ENCODE measurements around the gene UBE2G1. TPM values are rescaled to one million over a fixed set of nuclear protein-coding genes. Genes with fewer than 3 reads are reported as not detected.

UBE2G1 gene
- polyA plus RNA-seq, 2 of the 4 experiments (the other 2 are of a cell fraction) = 86.2 to 117 TPM

GRCh38 chr17:4365103-4365627 lies 1.3 kb downstream of the UBE2G1 start:
- Histone ChIP-seq H3K27ac (peak overlapping the region; percentile 95 to 96), H3K4me2 (peak overlapping the region; percentile 72), H3K9me3 (no peaks in the 10 kb centered on the region), H3K4me3 (peak overlapping the region; percentile 98), H3K4me1 (peaks cover 16% of the 10 kb centered on the region)
- peak; percentile 70 for FAIRE-seq
- DNase-seq (ENCODE audit: low read depth in 1 of 2, low spot score in 1 of 2) = peak; percentile 97 to 98
- ChIA-PET CTCF (interaction anchor here (1.0 to 2.7 kb wide), 7 partner anchors 27 to 165 kb away, joined by 3 to 20 read pairs (median 3); no protein-coding TSS in a partner anchor), POLR2A (interaction anchor here (1.0 to 1.6 kb wide), 2 partner anchors 37 to 102 kb away, joined by 3 read pairs; no protein-coding TSS in a partner anchor)
- 0% methylated on average over 14 of the region's 38 CpGs for WGBS (ENCODE audit: missing lambda C conversion rate)
- ATAC-seq = peak; percentile 63 to 74
- TF ChIP-seq RAD21 (conservative IDR thresholded peaks at IDR 0.05 in 1 of 2, IDR thresholded peaks at IDR 0.05 in 1 of 2) (0 out of 5 replicates have a peak, but pooled peaks of 1 of the 2 experiments have one; percentile 15), ZNF302 (CRISPR knock-in tag; IDR thresholded peaks at IDR 0.05) (no peak), FOSB (CRISPR knock-in tag; IDR thresholded peaks at IDR 0.05) (no peak), SREBF2 (IDR thresholded peaks at IDR 0.05) (no peak), KDM1A (IDR thresholded peaks at IDR 0.05; ENCODE audit: low read depth) (no peak; the same call in 1 of the 2 replicates), CBX8 (IDR thresholded peaks at IDR 0.05) (no peak), POLR2AphosphoS2 (conservative IDR thresholded peaks at IDR 0.05; ENCODE audit: low read length) (no peak), E2F6 (IDR thresholded peaks at IDR 0.05; ENCODE audit: borderline replicate concordance, low read depth) (peak; percentile 86), HMGXB4 (CRISPR knock-in tag; IDR thresholded peaks at IDR 0.05; ENCODE audit: borderline replicate concordance) (no peak), TP53 (CRISPR knock-in tag; IDR thresholded peaks at IDR 0.05) (no peak), EHF (CRISPR knock-in tag; IDR thresholded peaks at IDR 0.05) (no peak), BHLHE40 (IDR thresholded peaks at IDR 0.05; ENCODE audit: low read depth, low read length) (peak; percentile 57; the same call in 1 of the 2 replicates), RCOR1 (IDR thresholded peaks at IDR 0.05; ENCODE audit: low read depth, low read length) (no peak), HES2 (IDR thresholded peaks at IDR 0.05) (no peak), CEBPB (IDR thresholded peaks at IDR 0.05) (0 out of 4 replicates have a peak, but pooled peaks of 1 of the 2 experiments have one; percentile 16), ZSCAN20 (CRISPR knock-in tag; IDR thresholded peaks at IDR 0.05) (no peak), RARB (CRISPR knock-in tag; IDR thresholded peaks at IDR 0.05) (no peak), NFE2L2 (conservative IDR thresholded peaks at IDR 0.05; ENCODE audit: low read length) (no peak), TFCP2L1 (CRISPR knock-in tag; IDR thresholded peaks at IDR 0.05) (no peak), HDAC2 (IDR thresholded peaks at IDR 0.05) (no peak), EHMT2 (IDR thresholded peaks at IDR 0.05; ENCODE audit: low read depth) (no peak), HOXB5 (CRISPR knock-in tag; IDR thresholded peaks at IDR 0.05) (no peak), FOSL2 (IDR thresholded peaks at IDR 0.05) (no peak), FOSL2 (CRISPR knock-in tag; IDR thresholded peaks at IDR 0.05) (0 out of 2 replicates have a peak, but pooled peaks have one; percentile 2), ELK1 (IDR thresholded peaks at IDR 0.05; ENCODE audit: low read depth, low read length) (no peak), MAZ (IDR thresholded peaks at IDR 0.05; ENCODE audit: borderline replicate concordance, low read depth, low read length) (no peak), JUNB (IDR thresholded peaks at IDR 0.05) (no peak), HOXB13 (CRISPR knock-in tag; IDR thresholded peaks at IDR 0.05; ENCODE audit: low read depth) (no peak), MAX (IDR thresholded peaks at IDR 0.05) (peak; percentile 99), NPAS2 (CRISPR knock-in tag; IDR thresholded peaks at IDR 0.05; ENCODE audit: borderline replicate concordance) (no peak), HOXA7 (CRISPR knock-in tag; IDR thresholded peaks at IDR 0.05) (no peak), CHD4 (IDR thresholded peaks at IDR 0.05; ENCODE audit: borderline replicate concordance) (no peak), GATA3 (IDR thresholded peaks at IDR 0.05; ENCODE audit: borderline replicate concordance) (no peak), PBX3 (IDR thresholded peaks at IDR 0.05) (no peak), USF2 (IDR thresholded peaks at IDR 0.05) (peak; percentile 87), ZFP36 (IDR thresholded peaks at IDR 0.05; ENCODE audit: borderline replicate concordance, partially characterized antibody) (no peak), POLR2A (IDR thresholded peaks at IDR 0.05; ENCODE audit: low read length) (peak; percentile 54), SMC3 (IDR thresholded peaks at IDR 0.05) (peak; percentile 21; the same call in 1 of the 3 replicates), ZC3H11A (IDR thresholded peaks at IDR 0.05) (no peak)
